GM21737 (cell line): ENCODE data around the gene RMND5A.

Experiments
- ATAC-seq: cut with Tn5 transposase; IDR thresholded peaks from one replicate; pipeline ENCODE4 v1.9.1; 2021; ENCODE audit warnings: mild to moderate bottlenecking, moderate library complexity; ENCODE audit not compliant: unreplicated experiment

Gene RMND5A

DNA sequence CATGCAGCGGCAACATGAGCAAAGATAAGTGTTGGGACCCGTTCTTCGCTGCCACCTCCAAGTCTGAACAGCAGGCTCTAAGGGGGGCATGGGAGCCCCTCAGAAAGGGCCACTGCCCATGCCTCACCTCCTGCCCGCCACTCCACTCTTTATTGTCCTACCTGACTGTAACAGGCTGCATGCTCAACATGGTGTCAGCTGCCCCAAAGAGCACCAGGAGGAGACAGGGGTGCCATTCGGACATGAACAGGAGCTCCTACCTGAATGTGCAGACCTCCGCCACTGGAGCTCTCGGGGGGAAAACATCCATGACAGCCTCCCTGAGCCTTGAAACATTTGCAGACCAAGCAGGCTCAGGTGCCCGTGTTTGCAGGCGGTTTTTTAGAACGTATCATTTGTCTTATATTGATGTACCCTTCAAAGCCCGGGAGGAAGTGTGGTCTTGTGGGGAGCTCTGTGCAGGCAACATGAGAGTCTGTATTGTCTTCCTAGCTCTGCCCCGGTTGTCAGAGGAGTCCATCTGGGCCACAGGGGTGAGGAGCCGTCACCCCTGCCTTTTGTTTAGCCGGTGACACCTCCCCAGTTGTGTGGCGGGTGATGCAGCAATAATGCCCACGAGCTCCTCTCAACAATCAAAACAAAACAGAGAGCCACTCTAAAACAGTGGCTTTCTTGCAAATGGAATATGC, 105.7 kb downstream of the RMND5A start:
- ATAC-seq = no peak

DNA sequence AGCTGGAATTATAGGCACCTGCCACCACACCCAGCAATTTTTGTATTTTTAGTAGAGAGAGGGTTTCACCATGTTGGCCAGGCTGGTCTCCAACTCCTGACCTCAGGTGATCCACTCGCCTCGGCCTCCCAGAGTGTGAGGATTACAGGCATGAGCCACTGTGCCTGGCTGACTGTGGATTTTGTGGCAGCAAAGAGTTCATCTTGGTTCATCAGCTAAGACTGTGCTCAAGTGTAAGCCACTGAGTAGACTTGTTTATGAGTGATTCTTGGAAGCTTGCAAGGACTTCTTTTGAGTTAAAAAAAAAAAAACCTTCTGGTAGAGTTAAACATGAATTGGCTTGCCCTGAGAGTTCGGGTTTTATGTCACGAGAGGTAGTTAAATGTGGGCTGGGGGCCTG, 106.9 kb downstream of the RMND5A start:
- ATAC-seq = no peak
